HG03575 (cell line): ENCODE results near the gene KREMEN2.

Source experiments
- ATAC-seq: cut with Tn5 transposase; IDR thresholded peaks from one replicate; pipeline ENCODE4 v1.9.1; 2021; ENCODE audit not compliant: unreplicated experiment, insufficient number of reproducible peaks, low FRiP score; ENCODE audit errors: extremely low read depth

KREMEN2 gene

DNA sequence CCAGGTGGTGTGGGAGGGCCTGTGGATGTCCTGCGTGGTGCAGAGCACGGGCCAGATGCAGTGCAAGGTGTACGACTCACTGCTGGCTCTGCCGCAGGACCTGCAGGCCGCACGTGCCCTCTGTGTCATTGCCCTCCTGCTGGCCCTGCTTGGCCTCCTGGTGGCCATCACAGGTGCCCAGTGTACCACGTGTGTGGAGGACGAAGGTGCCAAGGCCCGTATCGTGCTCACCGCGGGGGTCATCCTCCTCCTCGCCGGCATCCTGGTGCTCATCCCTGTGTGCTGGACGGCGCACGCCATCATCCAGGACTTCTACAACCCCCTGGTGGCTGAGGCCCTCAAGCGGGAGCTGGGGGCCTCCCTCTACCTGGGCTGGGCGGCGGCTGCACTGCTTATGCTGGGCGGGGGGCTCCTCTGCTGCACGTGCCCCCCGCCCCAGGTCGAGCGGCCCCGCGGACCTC lies 49.4 kb downstream of the KREMEN2 start:
- ATAC-seq = no peak

GRCh38 chr16:3013998-3014690 lies 50.1 kb downstream of the KREMEN2 start:
- ATAC-seq = no peak

- ATAC-seq = no peak
Measured at GRCh38 chr16:3014971-3015370, 50.9 kb downstream of the KREMEN2 start.

- no peak for ATAC-seq
Measured at GRCh38 chr16:3015865-3016521, 51.9 kb downstream of the KREMEN2 start.

- ATAC-seq = no peak
Measured at GRCh38 chr16:3017344-3017743, 53.3 kb downstream of the KREMEN2 start.
